IMR-90 (cell line): ENCODE data around the gene MYO1H. TPM values are rescaled to one million over a fixed set of nuclear protein-coding genes. Genes with fewer than 3 reads are reported as not detected.

Experiments
- ATAC-seq: fragments of 200-7000 bp; cut with Tn5 transposase; 2 replicates; pipeline ENCODE4 v1.9.1; 2020; ENCODE audit warnings: low read depth, mild to moderate bottlenecking, moderate library complexity
- BruUV-seq: library from RNA; stranded (reverse); fragments of 400-500 nt; replicated peaks from 2 replicates; lab custom pipeline; 2021; lab: Mats Ljungman, UMichigan
- CTCF ChIA-PET: fragments of 300-600 bp; formaldehyde crosslinking; extraction: SDS; loops from one replicate; lab custom pipeline; 2021; ENCODE audit warnings: antibody characterized with exemption; lab: Yijun Ruan, JAX
- POLR2A ChIA-PET: fragments of 300-600 bp; sonication (Branson Sonifier 250); formaldehyde crosslinking; loops from one replicate; lab custom pipeline; 2022; ENCODE audit warnings: antibody characterized with exemption; ENCODE audit not compliant: unreplicated experiment; lab: Charles Lee
- DNase-seq: peaks from one replicate; pipeline ENCODE4 v3.0.0; 2013
- H2AFZ ChIP-seq: replicated peaks from 2 replicates; pipeline ENCODE3; 2013; ENCODE audit warnings: low read length, mild to moderate bottlenecking; ENCODE audit not compliant: poor library complexity
- H2AK5ac ChIP-seq: 2 replicates; pipeline ENCODE4 v1.6.1; 2013; ENCODE audit warnings: low read depth, low read length, inconsistent platforms
- H2AK9ac ChIP-seq: replicated peaks from 2 replicates; pipeline ENCODE3; 2013; ENCODE audit warnings: mild to moderate bottlenecking, low read depth, low read length, moderate library complexity; ENCODE audit not compliant: poor library complexity
- H2BK120ac ChIP-seq: 2 replicates; pipeline ENCODE4 v1.6.1; 2013; ENCODE audit warnings: low read depth, low read length, inconsistent platforms
- H2BK15ac ChIP-seq: 3 replicates; pipeline ENCODE4 v1.6.1; 2013; ENCODE audit warnings: low read depth, low read length, inconsistent platforms
- H2BK20ac ChIP-seq: 2 replicates; pipeline ENCODE4 v1.6.1; 2013; ENCODE audit warnings: low read depth, mild to moderate bottlenecking, inconsistent platforms, low read length, moderate library complexity
- H2BK5ac ChIP-seq: 2 replicates; pipeline ENCODE4 v1.6.1; 2013; ENCODE audit warnings: mild to moderate bottlenecking, low read depth, low read length, inconsistent platforms; ENCODE audit not compliant: poor library complexity, severe bottlenecking
- H3K14ac ChIP-seq: replicated peaks from 2 replicates; pipeline ENCODE4 v1.6.1; 2013; ENCODE audit warnings: low read depth, low read length, inconsistent platforms
- H3K18ac ChIP-seq: 2 replicates; pipeline ENCODE4 v1.6.1; 2013; ENCODE audit warnings: low read depth, low read length, control low read depth
- H3K23ac ChIP-seq: 2 replicates; pipeline ENCODE4 v1.6.1; 2013; ENCODE audit warnings: low read depth, low read length, inconsistent platforms
- H3K27ac ChIP-seq: 2 replicates; pipeline ENCODE4 v1.5.1; 2013; ENCODE audit warnings: mild to moderate bottlenecking, control low read depth, low read length; ENCODE audit not compliant: insufficient read depth
- H3K27me3 ChIP-seq: 2 replicates; pipeline ENCODE4 v1.6.1; 2013; ENCODE audit warnings: low read length; ENCODE audit not compliant: control insufficient read depth, insufficient read depth
- H3K36me3 ChIP-seq: 2 replicates; pipeline ENCODE4 v1.6.1; 2013; ENCODE audit warnings: low read length, mixed read lengths; ENCODE audit not compliant: control insufficient read depth, insufficient read depth
- H3K4ac ChIP-seq: 2 replicates; pipeline ENCODE4 v1.6.1; 2013; ENCODE audit warnings: low read depth, low read length, inconsistent platforms
- H3K4me1 ChIP-seq: 2 replicates; pipeline ENCODE4 v1.6.1; 2013; ENCODE audit warnings: low read length, mixed read lengths; ENCODE audit not compliant: control insufficient read depth, insufficient read depth
- H3K4me2 ChIP-seq: 2 replicates; pipeline ENCODE4 v1.6.1; 2013; ENCODE audit warnings: low read depth, mild to moderate bottlenecking, control low read depth, low read length, moderate library complexity
- H3K4me3 ChIP-seq: 2 replicates; pipeline ENCODE4 v1.5.1; 2013; ENCODE audit warnings: low read depth, mild to moderate bottlenecking, control low read depth, low read length, moderate library complexity; ENCODE audit not compliant: insufficient read depth
- H3K56ac ChIP-seq: 2 replicates; pipeline ENCODE4 v1.6.1; 2013; ENCODE audit warnings: low read length, inconsistent platforms; ENCODE audit not compliant: insufficient read depth; ENCODE audit errors: extremely low read depth
- H3K79me1 ChIP-seq, 2 experiments: 2 replicates each; pipeline ENCODE4 v1.6.1; 2013; ENCODE audit warnings: low read length in 2 of 2, inconsistent platforms in 1 of 2, low read depth in 1 of 2
- H3K9ac ChIP-seq: 2 replicates; pipeline ENCODE4 v1.6.1; 2013; ENCODE audit warnings: low read depth, low read length, control low read depth
- H3K9me1 ChIP-seq: 2 replicates; pipeline ENCODE4 v1.6.1; 2013; ENCODE audit warnings: low read length, inconsistent platforms; ENCODE audit not compliant: insufficient read depth
- H3K9me3 ChIP-seq: 2 replicates; pipeline ENCODE4 v1.6.1; 2013; ENCODE audit warnings: low read length; ENCODE audit not compliant: control insufficient read depth, insufficient read depth
- H4K20me1 ChIP-seq: 2 replicates; pipeline ENCODE4 v1.6.1; 2013; ENCODE audit warnings: low read length, inconsistent platforms; ENCODE audit not compliant: insufficient read depth
- H4K5ac ChIP-seq: 2 replicates; pipeline ENCODE4 v1.6.1; 2013; ENCODE audit warnings: mild to moderate bottlenecking, low read depth, low read length, control low read depth
- H4K8ac ChIP-seq, 2 experiments: 2 replicates each; pipeline ENCODE4 v1.6.1; 2013; ENCODE audit warnings: low read depth in 2 of 2, low read length in 2 of 2, control low read depth in 1 of 2, inconsistent platforms in 1 of 2
- H4K91ac ChIP-seq: 2 replicates; pipeline ENCODE4 v1.6.1; 2013; ENCODE audit warnings: low read depth, low read length, inconsistent platforms; ENCODE audit not compliant: insufficient read depth
- CEBPB ChIP-seq: IDR thresholded peaks from 2 replicates; pipeline ENCODE4 v1.6.1; 2012; ENCODE audit warnings: low read depth, low read length, improper control_type of control experiment
- MAFK ChIP-seq: IDR thresholded peaks from 2 replicates; pipeline ENCODE4 v1.6.1; 2012; ENCODE audit warnings: low read depth, low read length, improper control_type of control experiment
- POLR2A ChIP-seq: IDR thresholded peaks from 2 replicates; pipeline ENCODE4 v1.6.1; 2012; ENCODE audit warnings: mild to moderate bottlenecking, low read depth, low read length
- RAD21 ChIP-seq: IDR thresholded peaks from 2 replicates; pipeline ENCODE4 v1.6.1; 2012; ENCODE audit warnings: low read length, improper control_type of control experiment
- SMC3 ChIP-seq: fragments of 150-350 bp; IDR thresholded peaks from 2 replicates; pipeline ENCODE4 v1.6.1; 2016; ENCODE audit warnings: low read depth, mild to moderate bottlenecking, antibody characterized with exemption, low read length, moderate library complexity
- WGBS, 2 experiments: methylation state at CpG; one replicate each; pipeline versions ENCODE4 v1.1.5 to v1.1.7; 2013; ENCODE audit warnings: missing lambda C conversion rate in 2 of 2; ENCODE audit not compliant: insufficient read length in 1 of 2; ENCODE audit errors: extremely low coverage in 2 of 2; 5-methylcytosine and 5-hydroxymethylcytosine counted together
- dilution Hi-C: fragments of 300-500 bp; cut with HindIII; formaldehyde crosslinking; loops from one replicate; pipeline ENCODE4 v1.14.3; 2018; ENCODE audit warnings: low sequenced_read_pairs; ENCODE audit not compliant: unreplicated experiment
- in situ Hi-C: fragments of 300-500 bp; cut with MboI; formaldehyde crosslinking; loops from 3 replicates; pipeline ENCODE4 v1.14.3; 2019; ENCODE audit warnings: low sequenced_read_pairs, inconsistent platforms, mixed read lengths
- intact Hi-C: fragments of 100-400 bp; cut with micrococcal nuclease; formaldehyde crosslinking; loops from 2 replicates; pipeline ENCODE4 v1.10.0; 2022
- polyA plus RNA-seq, 3 experiments: library from polyadenylated mRNA; depleted of rRNA; stranded (reverse); fragments of >200 nt; gene quantifications; 2 replicates each; pipeline ENCODE4 v1.2.3, GENCODE V29; 2012; ENCODE audit warnings: low replicate concordance in 1 of 3
- total RNA-seq: library from RNA; depleted of rRNA; stranded (reverse); fragments of >200 nt; gene quantifications from 2 replicates; pipeline ENCODE4 v1.2.3, GENCODE V29; 2012

The MYO1H gene
- total and polyA plus RNA-seq, 2 of the 4 experiments (the other 2 are of a cell fraction), result not detected

GRCh38 chr12:109418848-109419480 lies 71.3 kb downstream of the MYO1H start:
- dilution Hi-C loops, result no loop called here
- Histone ChIP-seq H3K23ac (no peak overlapping the region), H3K9me1 (0 out of 2 replicates have a peak, but pooled peaks cover 2% of the 10 kb centered on the region), H4K91ac (no peak overlapping the region), H2BK20ac (no peak overlapping the region), H3K4me3 (no peak overlapping the region), H3K4me2 (no peak overlapping the region), H2AK9ac (no peak overlapping the region), H2AFZ (no peak overlapping the region), H3K79me1 (no peaks in the 10 kb centered on the region), H3K27ac (no peak overlapping the region), H3K4me1 (no peaks in the 10 kb centered on the region; the same call in none of the 2 replicates), H3K9ac (no peak overlapping the region), H2AK5ac (no peak overlapping the region), H3K14ac (no peak overlapping the region), H3K4ac (no peak overlapping the region), H3K18ac (no peak overlapping the region), H4K5ac (no peak overlapping the region), H3K9me3 (no peaks in the 10 kb centered on the region), H3K27me3 (peaks cover 6% of the 10 kb centered on the region; the same call in 1 of the 2 replicates), H4K20me1 (no peaks in the 10 kb centered on the region), H2BK15ac (no peak overlapping the region), H4K8ac (no peak overlapping the region), H2BK120ac (no peak overlapping the region), H2BK5ac (no peak overlapping the region), H3K56ac (no peak overlapping the region), H3K36me3 (no peaks in the 10 kb centered on the region)
- ChIA-PET CTCF (interaction anchor here (0.5 to 0.6 kb wide), 2 partner anchors 9 to 24 kb away, joined by 3 read pairs; no protein-coding TSS in a partner anchor), POLR2A (interaction anchor here (0.7 kb wide), 1 partner anchor 103 kb away, joined by 6 read pairs; no protein-coding TSS in a partner anchor)
- in situ Hi-C loops, result no loop called here
- TF ChIP-seq POLR2A, result no peak
- TF ChIP-seq MAFK, result peak; percentile 72
- TF ChIP-seq RAD21, result no peak
- no peak for TF ChIP-seq CEBPB
- TF ChIP-seq SMC3, result no peak
- DNase-seq (no peak), ATAC-seq (no peak)
- intact Hi-C loops, result no loop called here
- no CpG with 5 or more reads among the region's 4 CpGs for WGBS, 2 experiments
- BruUV-seq, result no TSS peak
